CD4-positive, alpha-beta T cell treated with Interleukin-6 for 4 hours (primary cell): ENCODE measurements around the gene CYP2W1.
A peak's percentile ranks its signal among the peaks of the same experiment; 100 is the strongest.

Experiments
- DNase-seq: peaks from one replicate; pipeline ENCODE4 v3.0.0-alpha.2; 2020; ENCODE audit warnings: mixed read lengths

Gene CYP2W1

GRCh38 chr7:1018334-1018695 is 35.3 kb downstream of the CYP2W1 start:
- no peak for DNase-seq

- no peak for DNase-seq
These were observed 36.3 kb downstream of the CYP2W1 start for GRCh38 chr7:1019255-1019785.

- DNase-seq: no peak
These were observed 37.0 kb downstream of the CYP2W1 start for GRCh38 chr7:1019789-1020610.

- DNase-seq: no peak
These were observed 37.9 kb downstream of the CYP2W1 start for GRCh38 chr7:1020849-1021251.

- DNase-seq: no peak
These were observed 38.4 kb downstream of the CYP2W1 start for GRCh38 chr7:1021366-1021765.

- DNase-seq: no peak
These were observed 39.0 kb downstream of the CYP2W1 start for GRCh38 chr7:1021931-1022330.

- DNase-seq: no peak
These were observed 39.4 kb downstream of the CYP2W1 start for GRCh38 chr7:1022356-1022755.

- no peak for DNase-seq
These were observed 40.0 kb downstream of the CYP2W1 start for GRCh38 chr7:1022801-1023465.

- no peak for DNase-seq
These were observed 41.4 kb downstream of the CYP2W1 start for GRCh38 chr7:1024331-1024841.

- no peak for DNase-seq
These were observed 42.1 kb downstream of the CYP2W1 start for GRCh38 chr7:1024876-1025742.

- DNase-seq: no peak
These were observed 43.0 kb downstream of the CYP2W1 start for GRCh38 chr7:1025743-1026581.

GRCh38 chr7:1026721-1027161 is 43.8 kb downstream of the CYP2W1 start:
- DNase-seq: no peak

- DNase-seq: no peak
These were observed 44.5 kb downstream of the CYP2W1 start for GRCh38 chr7:1027242-1028043.

- DNase-seq: peak; percentile 79
These were observed 45.2 kb downstream of the CYP2W1 start for GRCh38 chr7:1028044-1028770.

GRCh38 chr7:1028775-1029636 is 46.0 kb downstream of the CYP2W1 start:
- peak; percentile 75 for DNase-seq

- DNase-seq: no peak
These were observed 46.9 kb downstream of the CYP2W1 start for GRCh38 chr7:1029637-1030443.

GRCh38 chr7:1030444-1031070 is 47.6 kb downstream of the CYP2W1 start:
- no peak for DNase-seq
